Endothelial cell of umbilical vein (primary cell): ENCODE results near the gene POLR2F. TPM values are rescaled to one million over a fixed set of nuclear protein-coding genes. Genes with fewer than 3 reads are reported as not detected.

Experiments
- BruUV-seq: library from RNA; stranded (reverse); fragments of 400-500 nt; replicated peaks from 2 replicates; lab custom pipeline; 2021; lab: Mats Ljungman, UMichigan
- CTCF ChIA-PET: fragments of 300-600, 350-600 bp; sonication (Branson Sonifier 250); formaldehyde crosslinking; loops from one replicate; lab custom pipeline; 2021; ENCODE audit warnings: antibody characterized with exemption, inconsistent platforms; lab: Charles Lee
- POLR2A ChIA-PET: fragments of 300-600, 350-600 bp; sonication (Branson Sonifier 250); formaldehyde crosslinking; loops from one replicate; lab custom pipeline; 2021; ENCODE audit warnings: antibody characterized with exemption, inconsistent platforms; lab: Charles Lee
- DNase-seq: peaks from one replicate; pipeline ENCODE4 v3.0.0-alpha.2; 2011; ENCODE audit warnings: low read depth, low spot score
- FAIRE-seq: peaks from 2 replicates; lab custom pipeline; 2011; peaks lifted over from hg19 to GRCh38; lab: Jason Lieb, UNC
- H2AFZ ChIP-seq: 2 replicates; pipeline ENCODE4 v1.6.0; 2012; ENCODE audit warnings: low read depth, low read length, control low read depth, inconsistent platforms
- H3K27ac ChIP-seq: 2 replicates; pipeline ENCODE4 v1.5.1; 2011; ENCODE audit warnings: low read depth, mild to moderate bottlenecking, control low read depth, low read length, moderate library complexity; ENCODE audit not compliant: insufficient read depth
- H3K27me3 ChIP-seq, 2 experiments: 2 replicates each; pipeline versions ENCODE4 v1.6.0 to v1.6.1; 2011; ENCODE audit warnings: low read length in 2 of 2, mixed read lengths in 1 of 2; ENCODE audit not compliant: control insufficient read depth in 2 of 2, insufficient read depth in 2 of 2
- H3K36me3 ChIP-seq, 2 experiments: 2 replicates in 1 of 2; 3 replicates in 1 of 2; pipeline ENCODE4 v1.5.1; 2011; ENCODE audit warnings: low read length in 2 of 2, mild to moderate bottlenecking in 1 of 2, moderate library complexity in 1 of 2; ENCODE audit not compliant: control insufficient read depth in 2 of 2, insufficient read depth in 2 of 2; ENCODE audit errors: extremely low read depth in 1 of 2
- H3K4me1 ChIP-seq: 3 replicates; pipeline ENCODE4 v1.5.1; 2011; ENCODE audit warnings: mild to moderate bottlenecking, low read length; ENCODE audit not compliant: control insufficient read depth, insufficient read depth; ENCODE audit errors: extremely low read depth
- H3K4me2 ChIP-seq: 2 replicates; pipeline ENCODE4 v1.6.1; 2011; ENCODE audit warnings: low read length, control low read depth, mixed read lengths; ENCODE audit not compliant: insufficient read depth
- H3K4me3 ChIP-seq, 3 experiments: fragments of 200-600 bp in 1 of 3; sonication (generic), shearing (Covaris generic) in 1 of 3; replicated peaks in 1 of 3; 2 replicates each; pipeline ENCODE4 v1.5.1; 2011 to 2016; ENCODE audit warnings: control low read depth in 3 of 3, low read length in 3 of 3, mild to moderate bottlenecking in 2 of 3, inconsistent platforms in 1 of 3, low read depth in 1 of 3, moderate library complexity in 1 of 3; ENCODE audit not compliant: insufficient read depth in 1 of 3
- H3K79me2 ChIP-seq: 2 replicates; pipeline ENCODE4 v1.6.0; 2012; ENCODE audit warnings: low read length, inconsistent platforms; ENCODE audit not compliant: control insufficient read depth, insufficient read depth
- H3K9ac ChIP-seq: replicated peaks from 2 replicates; pipeline ENCODE3; 2011; ENCODE audit warnings: low read length, control low read depth; ENCODE audit not compliant: insufficient read depth; ENCODE audit errors: extremely low read depth
- H3K9me1 ChIP-seq: replicated peaks from 3 replicates; pipeline ENCODE4 v1.6.0; 2011; ENCODE audit warnings: mild to moderate bottlenecking, low read length; ENCODE audit not compliant: control insufficient read depth, insufficient read depth; ENCODE audit errors: extremely low read depth
- H3K9me3 ChIP-seq: replicated peaks from 2 replicates; pipeline ENCODE4 v1.5.1; 2012; ENCODE audit warnings: low read length, inconsistent platforms; ENCODE audit not compliant: control insufficient read depth, insufficient read depth
- H4K20me1 ChIP-seq: replicated peaks from 2 replicates; pipeline ENCODE3; 2011; ENCODE audit warnings: mild to moderate bottlenecking, low read length; ENCODE audit not compliant: control insufficient read depth, insufficient read depth; ENCODE audit errors: extremely low read depth
- CTCF ChIP-seq, 2 donors: IDR thresholded peaks; 1 replicate in 1 of 2; 2 replicates in 1 of 2; pipeline ENCODE4 v1.5.1; 2011; ENCODE audit warnings: low read length in 2 of 2, mild to moderate bottlenecking in 2 of 2, moderate library complexity in 2 of 2, control low read depth in 1 of 2, inconsistent platforms in 1 of 2, low read depth in 1 of 2; ENCODE audit not compliant: insufficient read depth in 1 of 2; ENCODE audit errors: extremely low read depth in 1 of 2
- FOS ChIP-seq: IDR thresholded peaks from 2 replicates; pipeline ENCODE4 v1.6.1; 2011; ENCODE audit warnings: mild to moderate bottlenecking, low read length, moderate library complexity, borderline replicate concordance; ENCODE audit not compliant: insufficient read depth
- GATA2 ChIP-seq: IDR thresholded peaks from 2 replicates; pipeline ENCODE4 v1.7.0; 2011; ENCODE audit warnings: low read depth, mild to moderate bottlenecking, moderate library complexity, mixed read lengths, low read length; ENCODE audit not compliant: insufficient read length, insufficient read depth
- JUN ChIP-seq: IDR thresholded peaks from 2 replicates; pipeline ENCODE4 v1.6.1; 2011; ENCODE audit warnings: borderline replicate concordance, low read depth; ENCODE audit not compliant: insufficient read length, insufficient read depth
- MYC ChIP-seq: IDR thresholded peaks from one replicate; pipeline ENCODE4 v1.6.1; 2011; ENCODE audit warnings: mild to moderate bottlenecking, low read depth, low read length
- POLR2A ChIP-seq: IDR thresholded peaks from 2 replicates; pipeline ENCODE4 v1.6.1; 2012; ENCODE audit warnings: low read depth, mild to moderate bottlenecking, control low read depth, low read length
- POLR2AphosphoS5 ChIP-seq: IDR thresholded peaks from 2 replicates; pipeline ENCODE4 v1.6.1; 2012; ENCODE audit warnings: low read depth, mild to moderate bottlenecking, control low read depth, low read length, moderate library complexity; ENCODE audit not compliant: insufficient read depth
- dilution Hi-C: fragments of 300-500 bp; cut with MboI; formaldehyde crosslinking; loops from one replicate; pipeline ENCODE4 v1.15.0; 2019; ENCODE audit warnings: low sequenced_read_pairs; ENCODE audit not compliant: extremely low pct_ligation_motif_present
- intact Hi-C: fragments of 100-400 bp; cut with micrococcal nuclease; formaldehyde crosslinking; loops from one replicate; pipeline ENCODE4 v1.10.0; 2022
- polyA plus RNA-seq, 4 experiments: library from polyadenylated mRNA; depleted of rRNA in 3 of 4; stranded (reverse) in 3 of 4; unstranded in 1 of 4; fragments of >200 nt; gene quantifications; 2 replicates each; pipeline versions ENCODE4 v1.2.1 to v1.2.3, GENCODE V29; 2011 to 2012; ENCODE audit warnings: missing spikeins in 1 of 4
- total RNA-seq: library from RNA; stranded (reverse); gene quantifications from 2 replicates; pipeline ENCODE4 v1.2.3, GENCODE V29; 2021
- TF ChIP-seq, protein P1 (sequence below): IDR thresholded peaks from 2 replicates; pipeline ENCODE4 v1.6.1; 2011; ENCODE audit not compliant: insufficient read depth, insufficient read length

POLR2F gene
- total and polyA plus RNA-seq, 2 donors (not counting 3 experiments of a cell fraction or from before 2014, with no cell fraction given) = 106 to 112 TPM

DNA sequence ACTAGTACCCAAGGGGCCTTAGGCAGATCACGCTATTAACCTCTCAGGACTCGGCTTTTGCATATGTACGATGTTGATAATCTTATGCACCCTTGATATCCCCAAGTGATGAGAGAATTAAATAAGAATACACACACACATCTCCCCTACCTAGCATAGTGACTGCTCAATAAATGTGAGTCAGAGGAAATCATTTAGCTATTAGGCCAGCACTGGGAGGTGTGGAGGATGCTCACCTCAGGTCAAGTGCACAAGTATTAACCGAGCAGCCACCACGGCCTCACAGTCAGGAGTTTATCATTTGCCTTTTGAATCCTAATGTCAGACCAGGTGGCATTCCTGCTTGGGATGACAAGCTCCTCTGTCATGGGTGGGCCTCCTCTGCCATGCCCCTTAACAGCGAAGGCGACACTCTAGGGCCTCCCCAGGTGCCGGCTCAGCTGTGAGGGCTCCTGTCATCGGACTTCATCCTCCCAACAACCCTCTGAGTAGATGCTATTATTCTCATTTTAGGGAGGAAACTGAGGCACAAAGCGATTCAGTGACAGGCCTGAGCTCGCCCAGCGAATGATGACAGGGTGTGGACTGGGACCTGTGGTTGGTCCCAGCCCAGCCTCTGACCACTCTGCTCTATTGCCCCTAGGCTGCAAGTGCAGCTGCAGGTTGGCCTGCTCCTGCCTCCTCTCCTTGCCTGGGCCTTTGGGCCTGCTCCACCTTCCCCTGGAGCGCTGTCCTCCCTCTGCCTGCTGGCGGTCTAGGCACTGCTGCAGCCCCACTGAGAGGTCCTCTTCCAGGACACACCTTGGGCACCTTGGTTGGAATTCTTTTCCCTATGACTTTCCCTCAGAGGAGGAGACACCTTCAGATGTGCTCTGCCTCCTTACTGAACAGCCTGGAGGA is 35.9 kb downstream of the POLR2F start:
- BruUV-seq = no TSS peak
- dilution Hi-C loops (no loop called here), intact Hi-C loops (no loop called here)
- no peak for TF ChIP-seq MYC
- TF ChIP-seq CTCF (IDR thresholded peaks at IDR 0.05; ENCODE audit: extremely low read depth in 1 of 2, insufficient read depth in 1 of 2, low read depth in 1 of 2, low read length in 2 of 2) = no peak
- no peak for TF ChIP-seq FOS
- no peak for TF ChIP-seq POLR2AphosphoS5
- TF ChIP-seq JUN = no peak
- TF ChIP-seq, protein P1, sequence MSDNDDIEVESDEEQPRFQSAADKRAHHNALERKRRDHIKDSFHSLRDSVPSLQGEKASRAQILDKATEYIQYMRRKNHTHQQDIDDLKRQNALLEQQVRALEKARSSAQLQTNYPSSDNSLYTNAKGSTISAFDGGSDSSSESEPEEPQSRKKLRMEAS = no peak
- TF ChIP-seq GATA2 = no peak
- no peak for TF ChIP-seq POLR2A
- Histone ChIP-seq H3K9me3 (no peaks in the 10 kb centered on the region), H3K4me1 (no peaks in the 10 kb centered on the region), H3K9ac (no peak overlapping the region), H3K4me3 (no peak overlapping the region), H3K27me3 (no peaks in the 10 kb centered on the region), H3K9me1 (no peaks in the 10 kb centered on the region), H3K79me2 (no peaks in the 10 kb centered on the region), H2AFZ (no peak overlapping the region), H3K27ac (no peak overlapping the region), H3K36me3 (no peaks in the 10 kb centered on the region), H3K4me2 (no peak overlapping the region), H4K20me1 (no peaks in the 10 kb centered on the region)
- POLR2A ChIA-PET = no interaction called here
- no peak for DNase-seq
- no peak for FAIRE-seq
- CTCF ChIA-PET = interaction anchor here (1.1 kb wide), 1 partner anchor 25 kb away, joined by 3 read pairs; no protein-coding TSS in a partner anchor
